HS-27A (cell line): Measurements from ENCODE around the gene ACADM.
"Not testable (repeated sequence)": the region's sequence is repeated elsewhere in the genome, so short reads cannot be mapped to it uniquely, and the experiment has no call there.

Experiments used
- DNase-seq: peaks from one replicate; pipeline ENCODE4 v3.0.0-alpha.2; 2012; ENCODE audit warnings: low read depth, missing footprints

The ACADM gene

DNA sequence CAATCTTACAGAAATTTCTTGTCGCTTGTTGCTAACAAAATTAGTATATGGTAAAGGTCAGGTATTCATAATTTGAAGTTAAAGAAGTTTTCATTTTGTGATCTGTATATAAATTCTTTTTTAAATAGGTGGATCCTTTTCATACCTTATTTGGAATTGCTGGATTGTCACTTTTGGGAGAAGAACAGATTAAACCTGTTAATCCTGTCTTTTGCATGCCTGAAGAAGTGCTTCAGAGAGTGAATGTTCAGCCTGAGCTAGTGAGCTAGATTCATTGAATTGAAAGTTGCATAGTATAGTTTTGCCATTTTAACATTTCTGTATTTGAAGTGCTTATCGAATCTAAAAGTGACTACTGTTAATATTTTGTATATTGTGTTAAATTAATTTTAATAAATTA lies 69.9 kb downstream of the ACADM start:
- DNase-seq = no peak

DNA sequence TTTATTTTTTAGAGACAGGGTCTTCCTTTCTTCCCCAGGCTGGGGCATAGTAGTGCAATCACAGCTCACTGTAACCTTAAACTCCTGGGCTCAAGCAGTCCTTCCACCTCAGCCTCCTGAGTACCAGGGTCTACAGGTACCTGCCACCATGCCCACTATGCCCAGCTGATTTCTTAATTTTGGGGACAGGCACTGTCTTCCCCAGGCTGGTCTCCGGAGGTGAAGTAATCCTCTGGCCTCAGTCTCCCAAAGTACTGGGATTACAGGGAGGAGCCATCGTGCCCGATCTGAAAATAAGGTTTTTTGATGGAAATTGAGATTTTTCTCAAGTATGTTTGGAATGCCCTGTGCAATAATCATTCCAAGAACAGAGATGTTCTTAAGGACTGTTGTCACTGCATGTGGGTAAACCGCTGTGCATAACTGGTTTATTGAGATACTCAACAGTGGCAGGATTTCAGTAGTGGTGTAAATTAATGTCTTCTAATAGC lies 71.2 kb downstream of the ACADM start:
- no peak for DNase-seq

DNA sequence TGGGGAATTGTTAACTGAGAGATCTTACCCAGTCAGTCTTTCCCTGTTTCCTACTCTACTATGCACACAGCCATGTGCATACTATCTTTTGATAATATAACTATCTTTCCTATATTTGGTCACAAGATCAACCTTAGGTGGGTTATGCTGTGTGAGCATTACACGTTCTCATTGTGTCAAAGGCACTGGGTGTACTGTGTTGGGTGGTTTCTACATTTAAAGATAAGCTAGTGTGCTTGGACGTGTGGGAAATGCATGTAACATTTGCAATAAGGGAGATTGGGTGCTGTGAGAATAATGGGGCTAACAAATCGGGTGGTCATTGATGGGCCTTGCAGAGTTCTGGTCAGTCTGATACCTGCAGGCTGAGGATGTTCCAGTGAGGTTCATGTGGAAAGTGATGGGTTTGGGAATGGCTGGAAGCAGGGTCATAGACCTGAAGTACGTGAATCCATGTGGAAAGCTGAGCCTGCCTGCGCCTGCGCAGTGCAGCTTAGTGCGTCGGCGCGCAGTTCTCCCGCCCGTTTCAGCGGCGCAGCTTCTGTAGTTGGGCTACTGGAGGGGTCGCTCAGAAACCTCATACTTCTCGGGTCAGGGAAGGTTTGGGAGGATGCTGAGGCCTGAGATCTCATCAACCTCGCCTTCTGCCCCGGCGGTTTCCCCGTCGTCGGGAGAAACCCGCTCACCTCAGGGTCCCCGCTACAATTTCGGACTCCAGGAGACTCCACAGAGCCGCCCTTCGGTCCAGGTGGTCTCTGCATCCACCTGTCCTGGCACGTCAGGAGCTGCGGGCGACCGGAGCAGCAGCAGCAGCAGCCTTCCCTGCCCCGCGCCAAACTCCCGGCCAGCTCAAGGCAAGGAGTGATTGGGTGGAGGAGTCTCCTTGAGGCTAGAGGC lies 72.1 kb downstream of the ACADM start, which contains the start of gene MSH4:
Gene MSH4, plus strand, starts transcription at position 507 of the 897 bp plus-strand sequence. Its CDS starts 104 bp downstream, at position 611.
- DNase-seq = no peak

DNA sequence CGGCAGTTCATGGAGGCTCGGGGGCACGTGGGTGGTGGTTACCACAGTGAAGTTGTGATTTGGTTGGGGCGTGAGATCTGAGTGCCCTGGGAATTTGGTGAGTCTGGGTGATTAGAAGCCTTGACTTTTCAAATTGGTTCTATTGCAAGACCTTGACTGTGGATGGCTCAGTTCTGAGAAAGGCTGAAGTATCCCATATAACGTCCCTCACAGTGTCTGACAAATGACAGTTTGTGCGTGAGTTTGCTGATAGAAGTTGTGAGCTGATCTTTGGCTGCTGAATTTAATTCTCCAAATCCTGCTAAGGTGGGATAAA lies 72.7 kb downstream of the ACADM start:
- no peak for DNase-seq

DNA sequence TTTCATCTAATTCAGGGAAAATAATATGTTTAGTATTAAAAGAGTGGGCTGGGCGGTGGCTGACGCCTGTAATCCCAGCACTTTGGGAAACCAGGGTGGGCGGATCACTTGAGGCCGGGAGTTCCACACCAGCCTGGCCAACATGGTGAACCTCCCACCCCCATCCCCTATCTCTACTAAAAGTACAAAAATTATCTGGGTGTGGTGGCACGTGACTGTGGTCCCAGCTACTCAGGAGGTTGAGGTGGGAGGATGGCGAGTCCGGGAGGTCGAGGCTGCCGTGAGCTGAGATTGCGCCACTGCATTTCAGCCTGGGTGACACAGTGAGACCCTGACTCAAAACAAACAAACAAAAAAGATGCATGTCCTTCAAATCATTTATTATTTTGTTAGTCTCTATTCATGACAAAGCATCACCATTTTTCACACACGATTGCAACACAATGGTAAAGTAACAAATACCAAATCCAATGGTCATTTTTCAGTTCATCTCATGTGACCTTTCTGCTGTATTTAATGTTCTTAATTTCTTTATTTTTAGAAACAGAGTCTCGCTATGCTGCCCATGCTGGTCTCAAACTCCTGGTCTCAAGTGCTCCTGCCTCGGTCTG lies 73.2 kb downstream of the ACADM start:
- no peak for DNase-seq

DNA sequence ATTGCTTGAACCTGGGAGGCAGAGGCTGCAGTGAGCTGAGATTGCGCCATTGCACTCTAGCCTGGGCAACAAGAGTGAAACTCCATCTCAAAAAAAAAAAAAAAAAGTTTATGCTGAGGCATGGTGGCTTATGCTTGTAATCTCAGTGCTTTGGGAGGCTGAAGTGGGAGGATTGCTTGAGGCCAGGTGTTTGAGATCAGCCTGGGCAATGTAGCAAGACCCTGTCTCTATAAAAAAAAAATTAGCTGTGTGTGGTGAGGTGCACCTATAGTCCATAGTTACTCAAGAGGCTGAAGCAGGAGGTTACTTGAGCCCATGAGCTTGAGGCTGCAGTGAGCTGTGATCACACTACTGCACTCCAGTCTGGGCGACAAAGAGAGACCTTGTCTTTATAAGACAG lies 77.0 kb downstream of the ACADM start:
- DNase-seq = not testable (repeated sequence)

DNA sequence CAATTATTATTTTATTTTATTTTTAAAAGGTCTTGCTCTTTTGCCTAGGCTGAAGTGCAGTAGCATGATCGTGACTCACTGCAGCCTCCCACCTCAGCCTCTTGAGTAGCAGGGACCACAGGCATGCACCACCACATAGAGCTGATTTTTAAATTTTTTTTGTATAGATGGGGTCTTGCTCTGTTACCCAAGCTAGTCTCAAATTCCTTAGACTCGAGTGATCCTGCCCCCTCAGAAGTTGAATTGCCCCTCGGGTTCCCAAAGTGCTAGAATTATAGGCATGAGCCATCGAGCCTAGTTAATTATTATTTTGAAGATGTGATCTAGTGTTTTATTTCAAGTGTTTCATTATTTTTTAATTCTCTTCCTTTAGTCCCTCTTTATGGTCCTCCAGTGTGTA lies 84.4 kb downstream of the ACADM start:
- DNase-seq = no peak

DNA sequence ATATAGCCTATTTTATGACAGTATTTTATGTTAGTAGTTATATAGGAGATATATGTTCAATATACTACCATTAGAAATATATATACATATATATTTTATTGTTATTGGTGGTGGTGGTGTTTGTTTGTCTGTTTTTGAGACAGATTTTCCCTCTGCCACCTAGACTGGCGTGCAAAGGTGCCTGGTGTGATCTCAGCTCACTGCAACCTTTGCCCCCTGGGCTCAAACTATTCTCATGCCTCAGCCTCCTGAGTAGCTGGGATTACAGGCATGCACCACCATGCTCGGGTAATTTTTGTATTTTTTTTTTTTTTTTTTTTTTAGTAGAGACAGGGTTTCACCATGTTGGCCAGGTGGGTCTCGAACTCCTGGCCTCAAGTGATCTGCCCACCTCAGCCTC lies 85.6 kb downstream of the ACADM start:
- DNase-seq = not testable (repeated sequence)

DNA sequence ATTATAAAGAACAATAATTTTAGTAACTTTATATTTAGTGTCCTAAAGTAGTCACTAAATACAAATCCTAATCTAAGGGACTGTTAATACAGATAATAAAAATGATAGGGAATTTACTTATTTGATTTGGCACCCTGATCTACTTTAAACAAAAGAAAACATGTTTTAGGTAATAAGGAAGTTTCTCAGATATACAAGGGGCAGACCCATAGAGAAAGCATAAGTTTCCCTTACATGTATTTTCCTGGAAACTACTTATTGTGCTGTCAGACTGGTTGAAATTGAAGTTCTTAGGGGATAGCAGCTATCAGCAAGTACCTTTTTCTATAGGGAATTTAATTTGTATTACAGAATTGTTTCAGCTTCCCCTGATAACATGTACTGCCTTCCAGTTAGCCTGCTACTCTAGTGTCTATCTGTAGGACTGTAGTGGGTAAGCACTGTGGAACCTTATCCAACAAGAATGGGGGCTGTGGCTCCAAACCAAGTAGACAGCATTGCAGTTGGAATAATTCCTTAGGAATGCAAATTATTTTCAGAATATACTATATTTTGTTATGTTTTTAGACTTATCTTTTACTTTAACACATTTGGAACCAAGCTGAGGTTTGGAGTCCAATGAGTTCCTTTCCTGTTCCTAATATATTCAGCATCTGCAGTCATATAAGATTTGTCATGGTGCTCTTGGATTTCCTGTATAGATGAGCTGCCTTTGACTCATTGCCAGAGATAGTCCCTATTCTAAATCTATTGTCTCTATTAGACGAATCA lies 86.9 kb downstream of the ACADM start:
- DNase-seq = peak; percentile 42

DNA sequence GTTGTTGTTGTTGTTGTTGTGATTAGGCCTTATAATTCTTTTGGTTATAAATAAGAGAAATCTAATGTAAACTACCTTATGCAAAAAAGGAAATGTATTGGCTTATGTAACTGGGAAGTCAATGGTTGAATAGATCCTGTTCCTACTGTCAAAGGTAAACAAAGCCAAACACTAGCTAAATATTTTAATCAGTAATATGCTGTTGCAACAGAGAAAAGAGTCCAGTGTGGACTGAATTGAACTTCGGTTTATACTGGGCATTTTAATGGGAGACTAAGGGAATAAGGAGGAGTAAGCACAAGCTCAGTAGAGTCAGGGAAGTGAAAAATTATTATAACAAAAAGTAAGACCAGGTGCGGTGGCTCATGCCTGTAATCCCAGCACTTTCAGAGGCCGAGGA lies 87.6 kb downstream of the ACADM start:
- no peak for DNase-seq
